ENCODE results near the gene FARP2.

DNA sequence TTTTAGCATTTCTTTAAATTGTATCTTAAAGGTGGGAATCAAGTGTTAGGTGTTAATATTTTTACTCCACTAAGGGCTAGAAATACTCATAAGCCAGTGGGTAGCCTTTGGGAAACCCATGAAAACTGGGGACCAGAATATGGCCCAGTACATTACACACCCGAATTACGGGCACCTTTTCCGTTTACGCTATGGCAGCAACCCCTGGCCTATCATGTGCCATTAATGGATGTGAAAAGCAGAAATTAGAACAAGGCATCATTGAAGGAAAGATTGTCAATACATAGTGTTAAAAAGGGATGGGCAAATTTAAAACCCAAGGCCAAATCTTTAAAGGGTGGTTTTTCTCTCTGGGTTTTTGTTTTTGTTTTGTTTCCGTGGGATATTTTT, 781 bp downstream of the FARP2 start:
- TF ChIP-seq CTCF (tag by site-specific recombination; IDR thresholded peaks at IDR 0.05), result no peak
- TF ChIP-seq ZNF658 (tag by site-specific recombination; IDR thresholded peaks at IDR 0.05), result no peak
- no peak for TF ChIP-seq ZBTB26 (tag by site-specific recombination; optimal IDR thresholded peaks at IDR 0.05)
- TF ChIP-seq ZNF266 (tag by site-specific recombination; IDR thresholded peaks at IDR 0.05; ENCODE audit: low read depth), result no peak
- no peak for TF ChIP-seq ZNF350 (tag by site-specific recombination; IDR thresholded peaks at IDR 0.05)
- TF ChIP-seq ZNF501 (tag by site-specific recombination; IDR thresholded peaks at IDR 0.05), result no peak
- TF ChIP-seq ZNF19 (tag by site-specific recombination; IDR thresholded peaks at IDR 0.05; ENCODE audit: low read depth), result no peak
- TF ChIP-seq, protein P1, sequence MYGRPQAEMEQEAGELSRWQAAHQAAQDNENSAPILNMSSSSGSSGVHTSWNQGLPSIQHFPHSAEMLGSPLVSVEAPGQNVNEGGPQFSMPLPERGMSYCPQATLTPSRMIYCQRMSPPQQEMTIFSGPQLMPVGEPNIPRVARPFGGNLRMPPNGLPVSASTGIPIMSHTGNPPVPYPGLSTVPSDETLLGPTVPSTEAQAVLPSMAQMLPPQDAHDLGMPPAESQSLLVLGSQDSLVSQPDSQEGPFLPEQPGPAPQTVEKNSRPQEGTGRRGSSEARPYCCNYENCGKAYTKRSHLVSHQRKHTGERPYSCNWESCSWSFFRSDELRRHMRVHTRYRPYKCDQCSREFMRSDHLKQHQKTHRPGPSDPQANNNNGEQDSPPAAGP (tag by site-specific recombination; IDR thresholded peaks at IDR 0.05), result no peak
- TF ChIP-seq, protein P2, sequence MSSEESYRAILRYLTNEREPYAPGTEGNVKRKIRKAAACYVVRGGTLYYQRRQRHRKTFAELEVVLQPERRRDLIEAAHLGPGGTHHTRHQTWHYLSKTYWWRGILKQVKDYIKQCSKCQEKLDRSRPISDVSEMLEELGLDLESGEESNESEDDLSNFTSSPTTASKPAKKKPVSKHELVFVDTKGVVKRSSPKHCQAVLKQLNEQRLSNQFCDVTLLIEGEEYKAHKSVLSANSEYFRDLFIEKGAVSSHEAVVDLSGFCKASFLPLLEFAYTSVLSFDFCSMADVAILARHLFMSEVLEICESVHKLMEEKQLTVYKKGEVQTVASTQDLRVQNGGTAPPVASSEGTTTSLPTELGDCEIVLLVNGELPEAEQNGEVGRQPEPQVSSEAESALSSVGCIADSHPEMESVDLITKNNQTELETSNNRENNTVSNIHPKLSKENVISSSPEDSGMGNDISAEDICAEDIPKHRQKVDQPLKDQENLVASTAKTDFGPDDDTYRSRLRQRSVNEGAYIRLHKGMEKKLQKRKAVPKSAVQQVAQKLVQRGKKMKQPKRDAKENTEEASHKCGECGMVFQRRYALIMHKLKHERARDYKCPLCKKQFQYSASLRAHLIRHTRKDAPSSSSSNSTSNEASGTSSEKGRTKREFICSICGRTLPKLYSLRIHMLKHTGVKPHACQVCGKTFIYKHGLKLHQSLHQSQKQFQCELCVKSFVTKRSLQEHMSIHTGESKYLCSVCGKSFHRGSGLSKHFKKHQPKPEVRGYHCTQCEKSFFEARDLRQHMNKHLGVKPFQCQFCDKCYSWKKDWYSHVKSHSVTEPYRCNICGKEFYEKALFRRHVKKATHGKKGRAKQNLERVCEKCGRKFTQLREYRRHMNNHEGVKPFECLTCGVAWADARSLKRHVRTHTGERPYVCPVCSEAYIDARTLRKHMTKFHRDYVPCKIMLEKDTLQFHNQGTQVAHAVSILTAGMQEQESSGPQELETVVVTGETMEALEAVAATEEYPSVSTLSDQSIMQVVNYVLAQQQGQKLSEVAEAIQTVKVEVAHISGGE (tag by site-specific recombination; conservative IDR thresholded peaks at IDR 0.05; ENCODE audit: low read depth), result no peak
- TF ChIP-seq BCL11B (tag by site-specific recombination; IDR thresholded peaks at IDR 0.05; ENCODE audit: low read depth), result no peak
- no peak for TF ChIP-seq ZSCAN18 (tag by site-specific recombination; IDR thresholded peaks at IDR 0.05)
- TF ChIP-seq MZF1 (tag by site-specific recombination; IDR thresholded peaks at IDR 0.05; ENCODE audit: borderline replicate concordance), result no peak
- TF ChIP-seq, protein P3, sequence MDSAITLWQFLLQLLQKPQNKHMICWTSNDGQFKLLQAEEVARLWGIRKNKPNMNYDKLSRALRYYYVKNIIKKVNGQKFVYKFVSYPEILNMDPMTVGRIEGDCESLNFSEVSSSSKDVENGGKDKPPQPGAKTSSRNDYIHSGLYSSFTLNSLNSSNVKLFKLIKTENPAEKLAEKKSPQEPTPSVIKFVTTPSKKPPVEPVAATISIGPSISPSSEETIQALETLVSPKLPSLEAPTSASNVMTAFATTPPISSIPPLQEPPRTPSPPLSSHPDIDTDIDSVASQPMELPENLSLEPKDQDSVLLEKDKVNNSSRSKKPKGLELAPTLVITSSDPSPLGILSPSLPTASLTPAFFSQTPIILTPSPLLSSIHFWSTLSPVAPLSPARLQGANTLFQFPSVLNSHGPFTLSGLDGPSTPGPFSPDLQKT (IDR thresholded peaks at IDR 0.05; ENCODE audit: borderline replicate concordance, low read depth, low read length), result no peak

Measured in HEK293 (cell line).